Retinal pigment epithelial cell (primary cell): ENCODE results near the gene C11orf24.
A peak's percentile ranks its signal among the peaks of the same experiment; 100 is the strongest.

ENCODE experiments used
- DNase-seq: peaks from one replicate; pipeline ENCODE4 v3.0.0-alpha.2; 2010; ENCODE audit warnings: low read depth
- H3K4me3 ChIP-seq: 2 replicates; pipeline ENCODE4 v1.5.1; 2011; ENCODE audit warnings: mild to moderate bottlenecking, low read length, control low read depth, moderate library complexity
- TF ChIP-seq, protein P1 (sequence below): conservative IDR thresholded peaks from 2 replicates; pipeline ENCODE4 v1.5.1; 2011; ENCODE audit warnings: low read depth, low read length, control low read depth, inconsistent platforms

C11orf24 gene

GRCh38 chr11:68211546-68211945, 60.2 kb downstream of the C11orf24 start:
- TF ChIP-seq, protein P1, sequence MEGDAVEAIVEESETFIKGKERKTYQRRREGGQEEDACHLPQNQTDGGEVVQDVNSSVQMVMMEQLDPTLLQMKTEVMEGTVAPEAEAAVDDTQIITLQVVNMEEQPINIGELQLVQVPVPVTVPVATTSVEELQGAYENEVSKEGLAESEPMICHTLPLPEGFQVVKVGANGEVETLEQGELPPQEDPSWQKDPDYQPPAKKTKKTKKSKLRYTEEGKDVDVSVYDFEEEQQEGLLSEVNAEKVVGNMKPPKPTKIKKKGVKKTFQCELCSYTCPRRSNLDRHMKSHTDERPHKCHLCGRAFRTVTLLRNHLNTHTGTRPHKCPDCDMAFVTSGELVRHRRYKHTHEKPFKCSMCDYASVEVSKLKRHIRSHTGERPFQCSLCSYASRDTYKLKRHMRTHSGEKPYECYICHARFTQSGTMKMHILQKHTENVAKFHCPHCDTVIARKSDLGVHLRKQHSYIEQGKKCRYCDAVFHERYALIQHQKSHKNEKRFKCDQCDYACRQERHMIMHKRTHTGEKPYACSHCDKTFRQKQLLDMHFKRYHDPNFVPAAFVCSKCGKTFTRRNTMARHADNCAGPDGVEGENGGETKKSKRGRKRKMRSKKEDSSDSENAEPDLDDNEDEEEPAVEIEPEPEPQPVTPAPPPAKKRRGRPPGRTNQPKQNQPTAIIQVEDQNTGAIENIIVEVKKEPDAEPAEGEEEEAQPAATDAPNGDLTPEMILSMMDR = no peak
- DNase-seq = no peak
- peak overlapping the region; percentile 89 for H3K4me3 ChIP-seq
